Activated CD4-positive, alpha-beta T cell treated with anti-CD3 and anti-CD28 coated beads for 4 hours (primary cell): ENCODE measurements around the gene SPRYD7.
"Not testable (repeated sequence)": the region's sequence is repeated elsewhere in the genome, so short reads cannot be mapped to it uniquely, and the experiment has no call there.

Experiments
- DNase-seq, 2 donors: peaks; one replicate each; pipeline ENCODE4 v3.0.0-alpha.2; 2020

Gene SPRYD7

DNA sequence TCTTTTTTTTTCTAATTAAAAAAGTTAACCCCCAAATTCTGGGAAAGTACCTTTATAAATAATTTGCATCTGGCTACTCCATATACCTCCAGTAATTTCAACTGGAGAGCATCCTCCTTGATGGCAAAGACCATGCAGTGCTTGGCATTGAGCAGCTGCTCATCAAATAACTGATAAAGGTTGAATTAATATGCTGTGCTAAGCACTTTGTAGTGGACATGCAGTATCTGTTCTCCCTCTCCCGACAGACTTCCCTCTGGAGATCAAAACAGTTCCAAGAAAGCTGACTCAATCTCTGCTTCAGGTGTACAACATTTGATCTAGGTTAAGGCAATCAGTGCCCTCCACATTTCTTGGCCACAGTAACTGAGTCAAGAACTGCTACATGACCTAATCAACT lies 3.3 kb downstream of the SPRYD7 start:
- no peak for DNase-seq

DNA sequence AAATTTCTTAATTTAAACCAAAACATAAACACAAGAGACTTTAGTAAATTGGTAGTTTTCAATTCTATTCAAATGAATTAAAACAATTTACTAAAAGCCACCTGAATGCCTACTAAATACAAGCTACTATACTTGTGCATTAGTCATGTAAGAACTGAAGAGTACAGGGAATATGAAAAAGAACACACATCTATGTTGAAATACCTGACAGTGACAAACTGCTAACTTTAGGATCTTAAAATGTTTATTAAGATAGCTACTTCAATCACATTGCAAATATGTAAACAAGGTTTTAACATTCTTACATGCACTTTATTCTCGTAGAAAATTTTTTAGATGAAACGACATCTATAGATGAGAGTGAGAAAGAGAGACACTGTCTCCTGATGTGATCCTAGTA lies 4.1 kb downstream of the SPRYD7 start:
- DNase-seq = no peak

DNA sequence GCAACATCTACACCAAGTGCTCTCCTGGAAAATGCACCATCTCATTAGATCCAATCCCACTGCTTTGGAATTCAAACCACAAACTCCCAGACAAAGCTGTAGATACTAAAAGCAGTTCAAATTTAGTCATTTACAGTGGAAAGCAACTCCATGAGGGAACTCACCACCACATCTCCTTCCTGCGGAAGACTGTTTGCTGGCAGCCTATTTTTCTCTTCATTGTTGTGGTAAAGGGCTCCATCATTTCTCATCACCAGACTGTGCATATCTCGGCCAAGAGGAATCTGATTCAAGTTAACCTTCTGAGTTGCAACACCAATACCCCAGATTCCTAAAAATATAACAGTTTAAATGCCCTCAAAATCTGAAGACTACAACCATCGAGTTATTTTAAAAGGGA lies 8.4 kb downstream of the SPRYD7 start:
- no peak for DNase-seq

DNA sequence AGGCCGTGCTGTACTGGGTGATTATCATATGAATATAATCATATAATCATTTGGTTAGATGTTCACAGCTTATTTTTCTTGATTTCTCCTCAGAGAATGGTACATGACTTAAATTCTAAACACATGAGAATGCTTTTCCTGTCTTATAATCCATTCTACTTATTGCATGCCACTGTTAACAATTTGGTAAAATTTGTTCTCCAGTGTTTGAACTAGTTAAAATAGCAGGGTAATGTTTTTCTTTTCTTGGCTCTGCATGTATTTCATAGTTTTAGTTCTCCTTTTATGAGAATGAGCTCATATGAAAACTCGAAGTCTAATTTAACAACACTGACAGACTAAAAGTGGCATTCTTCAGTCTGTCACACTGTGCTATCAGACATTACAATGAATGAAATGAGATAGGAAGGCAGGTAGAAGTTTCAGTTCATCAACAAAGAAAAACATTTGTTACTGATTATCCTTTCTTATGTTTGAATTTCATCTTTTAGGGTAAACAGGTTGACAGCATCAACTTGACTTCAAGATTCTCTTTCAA lies 10.2 kb downstream of the SPRYD7 start:
- no peak for DNase-seq

DNA sequence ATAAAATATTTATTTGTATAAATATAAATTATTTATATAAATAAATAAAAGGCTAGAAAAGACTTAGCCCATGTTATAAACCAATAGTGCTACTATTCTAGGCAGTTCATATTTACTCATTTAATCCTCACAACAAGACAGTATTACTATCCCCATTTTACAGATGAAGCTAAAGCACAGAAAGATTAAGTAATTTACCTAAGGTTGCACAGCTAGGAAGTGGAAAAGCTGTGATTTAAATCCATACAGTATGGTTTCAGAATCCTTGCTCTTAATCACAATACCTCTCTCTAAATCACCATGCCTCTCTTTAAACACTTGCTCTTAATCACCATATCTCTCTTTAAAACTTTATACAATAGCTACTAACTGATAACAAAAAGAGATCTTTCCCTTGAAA lies 13.8 kb downstream of the SPRYD7 start:
- no peak for DNase-seq

DNA sequence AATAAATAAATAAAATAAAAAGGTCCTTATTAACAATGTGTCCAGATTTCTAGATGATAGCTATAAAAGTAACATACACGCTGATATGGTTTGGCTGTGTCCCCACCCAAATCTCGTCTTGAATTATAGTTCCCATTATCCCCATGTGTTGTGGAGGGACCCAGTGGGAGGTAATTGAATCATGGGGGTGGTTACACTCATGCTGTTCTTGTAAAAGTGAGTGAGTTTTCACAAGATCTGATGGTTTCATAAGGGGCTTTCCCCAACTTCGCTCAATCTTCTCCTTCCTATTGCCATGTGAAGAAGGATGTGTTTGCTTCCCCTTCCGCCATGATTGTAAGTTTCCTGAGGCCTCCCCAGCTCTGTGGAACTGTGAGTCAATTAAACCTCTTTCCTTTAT lies 15.2 kb downstream of the SPRYD7 start:
- DNase-seq = not testable (repeated sequence)

DNA sequence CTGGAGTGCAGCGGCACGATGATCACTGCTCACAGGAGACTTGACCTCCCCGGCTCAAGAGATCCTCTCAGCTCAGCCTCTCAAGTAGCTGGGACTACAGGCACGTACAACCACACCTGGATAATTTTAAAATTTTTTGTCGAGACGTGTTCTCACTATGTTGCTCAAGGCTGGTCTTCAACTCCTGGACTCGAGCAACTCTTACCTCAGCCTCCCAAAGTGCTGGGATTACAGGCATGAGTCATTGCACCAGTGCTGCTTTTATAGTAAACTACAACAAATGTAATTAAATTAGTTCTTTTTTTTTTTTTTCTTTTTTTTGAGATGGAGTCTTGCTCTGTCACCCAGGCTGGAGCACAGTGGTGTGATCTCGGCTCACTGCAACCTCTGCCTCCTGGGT lies 18.0 kb downstream of the SPRYD7 start:
- not testable (repeated sequence) for DNase-seq

DNA sequence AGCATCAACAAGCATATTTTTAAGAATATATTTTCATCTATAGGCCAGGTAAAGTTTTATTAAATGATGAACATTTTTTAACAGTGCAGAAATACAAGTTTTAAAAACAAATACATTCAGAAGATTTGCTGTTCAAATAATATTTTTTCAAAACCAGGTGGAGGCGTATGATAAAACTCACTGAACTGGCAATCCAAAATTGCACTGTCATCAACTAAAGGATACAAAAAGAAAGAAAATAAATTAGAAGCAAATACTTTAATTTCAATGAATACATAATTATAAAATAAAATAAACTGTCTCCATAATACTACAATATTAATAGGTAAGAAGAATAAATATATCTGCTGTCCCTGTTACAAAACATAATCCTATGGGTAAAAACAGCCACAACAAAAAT lies 21.2 kb downstream of the SPRYD7 start:
- DNase-seq = no peak

DNA sequence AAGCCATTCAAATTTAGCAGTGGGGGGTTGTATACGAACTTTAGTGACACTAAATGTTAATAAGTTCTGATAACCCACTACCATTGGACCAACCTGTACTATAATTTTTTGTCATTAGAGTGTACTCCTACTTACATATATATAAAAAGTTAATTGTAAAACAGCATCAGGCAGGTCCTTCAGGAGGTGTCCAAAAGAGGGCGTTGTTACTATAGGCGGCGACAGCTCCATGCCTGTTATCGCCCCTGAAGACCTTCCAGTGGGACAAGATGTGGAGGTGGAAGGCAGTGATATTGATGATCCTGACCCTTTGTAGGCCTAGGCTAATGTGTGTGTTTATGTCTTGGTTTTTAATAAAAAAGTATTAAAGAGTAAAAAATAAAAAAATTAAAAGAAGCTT lies 27.5 kb downstream of the SPRYD7 start:
- DNase-seq = no peak

DNA sequence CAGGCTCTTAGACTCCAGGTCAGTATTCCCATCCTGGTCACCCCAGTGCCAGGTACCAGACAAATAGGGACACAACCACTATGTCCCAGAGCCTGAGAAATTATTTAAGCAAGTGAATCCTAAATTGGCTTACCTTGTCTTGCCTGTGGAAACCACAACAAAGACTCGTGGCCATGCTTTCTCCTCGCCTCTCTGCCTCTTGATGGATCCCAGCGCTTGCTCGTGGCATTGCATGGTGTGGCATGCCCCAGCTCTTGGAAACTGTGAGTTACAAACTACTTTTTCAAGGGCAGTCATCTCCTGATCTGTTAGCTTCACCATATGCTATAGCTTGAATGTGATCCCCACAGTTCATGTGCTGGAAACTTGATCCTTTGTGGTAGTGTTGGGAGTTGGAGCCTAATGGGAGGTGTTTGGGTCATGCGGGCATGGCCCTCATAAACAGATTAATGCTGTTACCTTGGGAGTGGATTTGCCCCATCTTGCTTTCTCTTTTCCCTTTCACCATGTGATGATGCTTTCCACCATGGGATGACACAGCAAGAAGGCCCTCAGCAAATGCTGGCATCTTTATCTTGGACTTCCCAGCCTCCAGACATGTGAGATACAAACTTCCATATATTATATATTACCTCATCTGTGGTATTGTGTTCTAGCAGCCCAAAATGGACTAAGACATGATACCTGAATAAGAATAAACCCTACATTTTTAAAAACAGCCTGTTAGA lies 31.2 kb downstream of the SPRYD7 start:
- DNase-seq = no peak

DNA sequence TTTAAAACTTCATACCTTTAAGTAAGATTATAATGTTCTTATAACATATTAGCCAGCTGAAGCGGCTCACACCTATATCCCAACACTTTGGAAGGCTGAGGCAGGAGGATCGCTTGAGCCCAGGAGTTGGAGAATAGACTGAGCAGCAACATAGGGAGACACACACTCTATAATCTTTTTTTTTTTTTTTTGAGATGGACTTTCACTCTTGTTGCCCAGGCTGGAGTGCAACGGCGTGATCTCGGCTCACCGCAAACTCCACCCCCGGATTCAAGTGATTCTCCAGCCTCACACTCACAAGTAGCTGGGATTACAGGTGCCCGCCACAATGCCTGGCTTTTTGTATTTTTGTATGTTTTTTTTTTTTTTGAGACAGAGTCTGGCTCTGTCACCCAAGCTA lies 37.3 kb downstream of the SPRYD7 start:
- DNase-seq = no peak

DNA sequence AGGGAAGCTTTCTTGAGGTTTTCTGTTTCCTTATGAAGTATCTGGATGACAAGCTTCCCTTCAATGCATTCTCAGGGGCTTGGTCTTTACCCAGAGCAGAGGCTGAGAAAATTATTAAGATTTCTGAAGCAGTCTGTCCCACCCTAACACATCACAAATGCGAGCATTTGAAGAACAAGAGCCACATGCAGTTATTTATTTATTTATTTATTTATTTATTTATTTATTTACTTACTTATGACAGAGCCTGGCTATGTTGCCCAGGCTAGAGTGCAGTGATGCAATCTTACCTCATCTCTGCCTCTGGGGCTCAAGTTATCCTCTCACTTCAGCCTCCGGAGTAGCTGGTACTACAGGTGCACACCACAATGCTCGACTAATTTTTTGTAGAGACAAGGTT lies 38.4 kb downstream of the SPRYD7 start:
- DNase-seq = no peak

DNA sequence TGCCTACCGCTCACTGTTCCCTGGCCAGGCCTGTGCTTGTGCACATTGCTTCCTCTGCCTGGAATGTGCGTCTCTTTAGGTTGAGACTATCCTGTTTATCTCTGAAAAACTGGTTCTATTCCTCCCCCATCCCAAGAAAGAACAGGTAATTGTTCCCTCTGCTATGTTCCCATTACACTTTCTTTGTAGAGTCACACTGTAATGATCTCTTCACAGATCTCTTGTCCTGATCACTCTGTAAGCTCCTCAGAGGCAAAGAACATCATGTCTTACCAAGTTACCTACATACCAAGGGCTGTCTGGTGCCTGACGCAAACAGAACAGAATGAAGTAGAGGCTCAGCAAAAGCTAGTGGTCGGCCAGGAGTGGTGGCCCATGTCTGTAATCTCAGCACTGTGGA lies 40.3 kb downstream of the SPRYD7 start:
- no peak for DNase-seq

DNA sequence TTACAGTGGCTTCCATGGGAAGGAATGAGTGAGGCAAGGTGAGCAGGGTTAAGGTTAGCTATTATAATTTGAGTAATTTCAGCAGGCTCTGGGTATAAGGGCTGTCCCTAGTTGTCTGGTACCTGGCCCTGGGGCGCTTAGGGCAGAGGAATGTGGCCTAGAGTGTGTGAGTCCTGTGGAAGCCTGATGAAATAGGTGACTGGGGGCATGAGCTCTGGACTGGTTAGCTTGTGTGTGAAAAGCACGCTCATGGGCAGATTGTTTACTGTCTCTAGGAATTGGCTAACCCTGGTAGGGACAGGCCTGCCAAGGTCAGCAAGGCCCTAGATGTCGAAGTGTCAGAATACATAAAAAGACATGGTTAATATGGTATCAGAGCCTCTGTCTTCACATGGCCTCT lies 42.5 kb downstream of the SPRYD7 start:
- no peak for DNase-seq

DNA sequence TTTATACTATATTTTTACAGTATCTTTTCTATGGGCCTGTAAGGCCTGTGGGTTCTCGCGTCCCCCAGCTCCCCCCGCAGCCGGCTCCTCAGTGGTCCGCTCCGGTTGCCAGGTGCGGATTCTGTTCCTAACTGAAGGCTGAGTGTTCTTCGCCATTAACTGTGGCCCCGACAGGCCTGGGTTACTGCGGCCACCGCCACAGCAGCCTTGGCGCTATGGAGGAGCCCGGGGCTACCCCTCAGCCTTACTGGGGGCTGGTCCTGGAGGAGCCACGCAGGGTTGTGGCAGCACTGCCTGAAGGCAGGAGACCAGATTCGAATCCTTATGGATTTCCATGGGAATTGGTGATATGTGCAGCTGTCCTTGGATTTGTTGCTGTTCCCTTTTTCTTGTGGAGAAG lies 45.8 kb downstream of the SPRYD7 start:
- no peak for DNase-seq

DNA sequence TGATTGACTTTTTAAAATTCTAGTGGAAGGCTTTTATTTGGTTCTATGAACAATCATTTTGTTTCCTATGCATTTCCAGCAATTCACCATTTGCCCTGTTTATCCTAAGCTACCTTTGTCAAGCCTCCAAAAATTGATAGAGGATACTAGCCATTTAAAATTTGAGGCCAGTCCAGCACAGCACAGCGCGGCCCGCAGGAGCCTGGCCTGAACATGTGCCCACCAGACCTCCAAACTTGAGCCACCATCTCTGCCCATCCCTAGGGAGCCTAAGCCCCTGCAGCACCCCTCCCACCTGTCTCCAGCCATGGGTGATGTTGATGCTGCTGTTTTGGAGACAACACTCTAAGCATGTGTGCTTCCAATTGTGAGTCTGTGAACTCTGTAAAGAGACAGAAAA lies 57.5 kb downstream of the SPRYD7 start:
- DNase-seq = no peak

DNA sequence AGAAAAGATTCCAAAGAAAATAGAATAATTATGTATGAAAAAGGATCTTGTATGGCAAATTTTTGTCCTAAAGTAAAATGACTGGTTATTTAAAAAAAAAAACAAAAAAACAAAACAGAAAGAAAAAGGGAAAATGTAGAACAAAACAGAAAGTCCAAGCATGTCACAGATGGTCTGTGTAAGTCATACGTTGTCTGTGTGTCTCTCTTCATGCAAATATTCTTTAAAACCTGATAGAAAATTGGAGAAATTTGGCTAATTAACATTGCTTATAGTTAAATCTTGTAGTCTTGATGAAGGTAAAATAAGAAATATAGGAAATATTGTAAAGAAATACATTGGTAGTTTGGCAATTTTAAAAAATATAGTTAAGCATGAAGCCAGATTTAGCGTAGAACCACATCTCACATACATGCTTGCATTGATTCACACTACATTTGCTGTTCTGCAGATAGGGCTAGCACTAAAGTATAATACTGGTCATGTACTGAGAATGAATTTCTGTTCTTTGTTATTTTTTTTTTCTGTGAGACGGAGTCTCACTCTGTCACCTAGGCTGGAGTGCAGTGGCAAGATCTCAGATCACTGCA lies 58.4 kb downstream of the SPRYD7 start:
- DNase-seq = no peak

DNA sequence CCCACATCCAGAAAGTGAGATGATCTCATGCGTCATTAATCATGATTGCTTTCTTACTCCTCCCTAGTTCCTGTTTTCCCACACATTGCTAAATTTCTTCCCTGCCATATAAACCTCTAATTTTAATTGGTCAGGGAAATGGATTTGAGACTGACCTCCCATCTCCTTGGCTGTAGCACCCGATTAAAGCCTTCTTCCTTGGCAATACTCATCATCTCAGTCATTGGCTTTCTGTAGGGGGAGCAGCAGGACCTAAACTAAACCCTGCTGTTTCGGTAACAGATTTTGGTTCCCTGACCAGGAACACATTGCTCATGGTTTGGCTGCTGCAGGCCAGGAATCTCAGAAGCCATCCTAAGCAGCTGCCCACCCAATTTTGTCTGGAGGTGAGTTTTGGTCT lies 61.7 kb downstream of the SPRYD7 start:
- no peak for DNase-seq

DNA sequence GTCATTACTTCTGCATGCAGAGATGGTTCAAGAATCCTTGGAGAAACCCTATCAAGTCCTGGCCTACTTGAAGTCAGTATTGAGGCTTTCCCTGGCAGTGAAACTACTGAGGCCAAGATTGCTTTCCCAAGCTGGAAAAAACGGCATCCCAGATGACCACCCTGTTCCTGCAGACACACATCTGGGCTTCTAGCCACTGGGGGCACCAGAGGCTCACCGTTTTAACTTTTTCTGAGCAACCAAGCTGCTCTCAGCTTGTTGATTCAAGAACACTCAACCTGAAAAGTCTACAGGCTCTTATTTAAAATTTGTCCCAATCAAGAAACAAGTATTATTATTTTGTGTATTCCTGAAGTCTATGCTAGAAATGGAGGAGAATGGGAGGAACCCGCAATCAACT lies 66.6 kb downstream of the SPRYD7 start:
- no peak for DNase-seq

DNA sequence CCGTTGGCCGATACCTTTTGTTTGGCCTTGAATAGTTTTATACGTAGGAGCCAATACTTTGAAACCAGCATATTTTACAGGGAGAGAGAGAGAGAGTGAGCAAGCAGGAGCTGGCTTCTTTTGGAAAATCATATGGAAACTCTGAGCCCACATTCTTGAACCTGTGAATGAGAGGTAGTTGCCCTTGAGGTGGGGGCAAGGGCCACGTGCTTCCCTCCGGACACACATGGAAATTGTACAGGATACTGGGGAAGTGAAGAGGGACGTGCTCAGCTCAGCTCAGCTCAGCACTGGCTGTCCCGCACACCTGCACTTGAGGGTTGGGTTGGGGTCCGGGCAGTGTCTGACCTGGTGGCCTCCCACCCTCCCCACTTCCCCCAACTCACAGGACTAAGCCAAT lies 68.3 kb downstream of the SPRYD7 start:
- no peak for DNase-seq

DNA sequence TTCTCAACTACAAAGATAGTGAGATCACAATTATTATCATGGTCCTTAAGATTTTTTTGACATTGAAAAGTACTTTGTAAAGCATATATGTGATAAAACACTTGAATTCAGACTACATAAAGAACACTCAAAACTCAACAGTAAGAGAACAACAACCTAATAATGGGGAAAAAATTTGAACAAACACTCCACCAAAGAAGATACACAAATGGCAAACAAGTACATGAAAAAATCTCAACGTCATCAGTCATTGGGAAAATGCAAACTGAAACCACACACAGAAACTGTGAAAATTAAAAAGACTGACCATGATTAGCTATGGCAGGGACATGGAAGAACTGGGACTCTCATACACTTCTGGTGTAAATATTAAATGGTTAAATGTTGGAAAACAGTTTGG lies 70.9 kb downstream of the SPRYD7 start:
- no peak for DNase-seq

DNA sequence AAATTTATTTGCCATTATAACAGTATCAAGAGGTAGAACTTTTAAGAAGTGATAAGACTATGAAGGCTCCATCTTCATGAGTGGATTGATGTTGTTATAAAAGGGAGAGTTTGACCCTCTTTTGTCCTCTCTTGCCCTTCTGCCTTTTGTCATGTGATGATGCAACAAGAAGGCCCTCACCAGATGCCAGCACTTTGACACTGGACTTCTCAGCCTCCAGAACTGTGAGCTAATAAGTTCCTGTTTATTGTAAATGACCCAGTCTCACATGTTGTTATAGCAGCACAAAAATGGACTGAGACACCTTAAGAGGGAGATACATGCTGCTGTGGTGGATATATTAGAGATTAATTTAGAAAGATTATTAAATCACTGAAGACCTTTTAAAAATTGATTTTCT lies 71.6 kb downstream of the SPRYD7 start:
- DNase-seq = no peak
